Kidney (tissue), 14 donors: Measurements from ENCODE around the gene NCF2. TPM values are rescaled to one million over a fixed set of nuclear protein-coding genes. Genes with fewer than 3 reads are reported as not detected.

Experiments
- DNase-seq, 5 donors: peaks; one replicate each; pipeline ENCODE4 v3.0.0-alpha.2; 2013 to 2020
- FAIRE-seq: peaks from 2 replicates; lab custom pipeline; 2012; peaks lifted over from hg19 to GRCh38; lab: Jason Lieb, UNC
- H3K27ac ChIP-seq, 2 donors: one replicate each; pipeline ENCODE4 v1.7.0; 2013; ENCODE audit warnings: low read depth in 2 of 2, low read length in 2 of 2, inconsistent platforms in 1 of 2
- H3K27me3 ChIP-seq: one replicate; pipeline ENCODE4 v1.7.1; 2013; ENCODE audit warnings: low read length, inconsistent platforms; ENCODE audit not compliant: control insufficient read depth, insufficient read depth
- H3K36me3 ChIP-seq, 3 donors: one replicate each; pipeline versions ENCODE4 v1.7.0 to v1.7.1; 2013; ENCODE audit warnings: low read length in 3 of 3, control low read depth in 1 of 3, inconsistent platforms in 1 of 3; ENCODE audit not compliant: insufficient read depth in 3 of 3, control insufficient read depth in 2 of 3
- H3K4me1 ChIP-seq, 3 donors: one replicate each; pipeline versions ENCODE4 v1.7.0 to v1.7.1; 2013; ENCODE audit warnings: low read length in 3 of 3, inconsistent platforms in 1 of 3, low read depth in 1 of 3; ENCODE audit not compliant: control insufficient read depth in 2 of 3, insufficient read depth in 2 of 3
- H3K4me3 ChIP-seq, 3 donors: one replicate each; pipeline versions ENCODE4 v1.7.0 to v1.8.1; 2013; ENCODE audit warnings: low read length in 3 of 3, control low read depth in 1 of 3, inconsistent platforms in 1 of 3
- H3K9ac ChIP-seq, 3 donors: one replicate each; pipeline versions ENCODE4 v1.7.0 to v1.7.1; 2013; ENCODE audit warnings: low read length in 3 of 3, control low read depth in 1 of 3, inconsistent platforms in 1 of 3
- H3K9me3 ChIP-seq, 3 donors: one replicate each; pipeline versions ENCODE4 v1.7.0 to v1.7.1; 2013; ENCODE audit warnings: low read length in 3 of 3, control low read depth in 1 of 3, inconsistent platforms in 1 of 3; ENCODE audit not compliant: control insufficient read depth in 2 of 3, insufficient read depth in 1 of 3
- CTCF ChIP-seq: IDR thresholded peaks from 3 replicates; pipeline ENCODE4 v1.5.1; 2012; ENCODE audit warnings: mild to moderate bottlenecking, moderate library complexity, borderline replicate concordance; ENCODE audit not compliant: insufficient read depth; ENCODE audit errors: extremely low read depth
- intact Hi-C: fragments of 100-400 bp; cut with DNase I; formaldehyde crosslinking; loops from one replicate; pipeline ENCODE4 v1.11.1; 2022
- polyA plus RNA-seq: library from polyadenylated mRNA; stranded (reverse); fragments of 350-450 nt; fragmentation: Illumina TruSeq; extraction: RNeasy Lipid Tissue Mini Kit (QIAGEN cat#74804); gene quantifications from one replicate; pipeline ENCODE4 v1.2.3, GENCODE V29; 2014; ENCODE audit warnings: low read depth, low replicate concordance; ENCODE audit not compliant: insufficient read depth
- total RNA-seq: library from RNA; stranded (reverse); fragmentation: NEBNext Ultra II Directional; extraction: Animal tissue kit (Norgen Biotek cat#: 25700); gene quantifications from one replicate; pipeline ENCODE4 v1.2.1, GENCODE V29; 2021
- donor health status: control.
- donor health status: control.
- donor health status: control.
- donor health status: control.
- donor health status: control.
- donor health status: DM: yes; HTN: yes; CAD: no.
- donor health status: Normal renal cell carcinoma (clear cell type).

NCF2 gene
- total and polyA plus RNA-seq, 2 donors from 2014 or later = 2.5 to 16.7 TPM

- no peak overlapping the region for H3K27ac ChIP-seq
- FAIRE-seq (no peak), DNase-seq (no peak)
- intact Hi-C loops = no loop called here
- H3K4me1 ChIP-seq = no peaks in the 10 kb centered on the region
- no peak overlapping the region for H3K9ac ChIP-seq
- TF ChIP-seq CTCF = no peak
- H3K4me3 ChIP-seq = no peak overlapping the region
- no peaks in the 10 kb centered on the region for H3K36me3 ChIP-seq
- no peaks in the 10 kb centered on the region for H3K27me3 ChIP-seq
- no peaks in the 10 kb centered on the region for H3K9me3 ChIP-seq
These were observed 19.6 kb upstream of the NCF2 start for GRCh38 chr1:183609759-183610452.

GRCh38 chr1:183609313-183609712, 19.1 kb upstream of the NCF2 start:
- FAIRE-seq (no peak), DNase-seq (peak in 1 of 5 donors; percentile 34)
- H3K27ac ChIP-seq = no peak overlapping the region
- peak; percentile 41 for TF ChIP-seq CTCF
- intact Hi-C loops = no loop called here
- H3K36me3 ChIP-seq = no peaks in the 10 kb centered on the region
- H3K4me3 ChIP-seq = no peak overlapping the region
- H3K27me3 ChIP-seq = no peaks in the 10 kb centered on the region
- H3K9me3 ChIP-seq = no peaks in the 10 kb centered on the region
- no peak overlapping the region for H3K9ac ChIP-seq
- H3K4me1 ChIP-seq = no peaks in the 10 kb centered on the region

- Histone ChIP-seq H3K27me3 (no peaks in the 10 kb centered on the region), H3K36me3 (no peaks in the 10 kb centered on the region), H3K9me3 (no peaks in the 10 kb centered on the region), H3K9ac (no peak overlapping the region), H3K4me1 (no peaks in the 10 kb centered on the region), H3K4me3 (no peak overlapping the region), H3K27ac (no peak overlapping the region)
- DNase-seq (no peak), FAIRE-seq (no peak)
- no peak for TF ChIP-seq CTCF
- intact Hi-C loops = no loop called here
These were observed 17.2 kb upstream of the NCF2 start for GRCh38 chr1:183607322-183607980.
